ENCODE data around the gene LRFN4. TPM values are rescaled to one million over a fixed set of nuclear protein-coding genes. Genes with fewer than 3 reads are reported as not detected.
A peak's percentile ranks its signal among the peaks of the same experiment; 100 is the strongest.

Gene LRFN4
- total and polyA plus RNA-seq, 2 donors (not counting 3 experiments of a cell fraction or from before 2014, with no cell fraction given) = 22.3 to 37.4 TPM

- H3K4me3 ChIP-seq (replicated peaks in 1 of 3; ENCODE audit: insufficient read depth in 1 of 3, low read depth in 1 of 3, low read length in 3 of 3) = peak overlapping the region; percentile 29 to 59 (median 54)
- H3K36me3 ChIP-seq (ENCODE audit: control insufficient read depth in 2 of 2, extremely low read depth in 1 of 2, insufficient read depth in 2 of 2, low read length in 2 of 2) = no peaks in the 10 kb centered on the region
- H3K27ac ChIP-seq (ENCODE audit: insufficient read depth, low read depth, low read length) = peak overlapping the region; percentile 56
- TSS peak; percentile 95 for BruUV-seq (replicated peaks)
- CTCF ChIA-PET = interaction anchor here (0.6 to 2.3 kb wide), 14 partner anchors 9 to 263 kb away, joined by 3 to 15 read pairs (median 4); partner anchors contain the start of gene RCE1
- peak overlapping the region; percentile 81 for H2AFZ ChIP-seq (ENCODE audit: low read depth, low read length)
- intact Hi-C loops (cut with micrococcal nuclease) (loop anchor here (2.0 kb wide), 3 partner anchors 13 to 119 kb away; partner anchors contain the start of genes C11orf86, PC and RCE1), dilution Hi-C loops (cut with MboI; ENCODE audit: extremely low pct_ligation_motif_present, low sequenced_read_pairs) (no loop called here)
- POLR2A ChIA-PET = interaction anchor here (0.8 to 1.4 kb wide), 4 partner anchors 9 to 15 kb away, joined by 3 to 5 read pairs (median 4); no protein-coding TSS in a partner anchor
- H3K9me1 ChIP-seq (replicated peaks; ENCODE audit: control insufficient read depth, extremely low read depth, insufficient read depth, low read length) = no peaks in the 10 kb centered on the region
- peaks cover 9% of the 10 kb centered on the region for H3K4me1 ChIP-seq (ENCODE audit: control insufficient read depth, extremely low read depth, insufficient read depth, low read length)
- H3K9me3 ChIP-seq (replicated peaks; ENCODE audit: control insufficient read depth, insufficient read depth, low read length) = no peaks in the 10 kb centered on the region
- FAIRE-seq = peak; percentile 92
- peak overlapping the region; percentile 61 for H3K9ac ChIP-seq (replicated peaks; ENCODE audit: extremely low read depth, insufficient read depth, low read length)
- peaks cover 13% of the 10 kb centered on the region for H3K79me2 ChIP-seq (ENCODE audit: control insufficient read depth, insufficient read depth, low read length)
- no peaks in the 10 kb centered on the region for H4K20me1 ChIP-seq (replicated peaks; ENCODE audit: control insufficient read depth, extremely low read depth, insufficient read depth, low read length)
- DNase-seq (ENCODE audit: low read depth, low spot score) = peak; percentile 85
- peak overlapping the region; percentile 68 for H3K4me2 ChIP-seq (ENCODE audit: insufficient read depth, low read length)
- peak; percentile 71 for TF ChIP-seq POLR2A (IDR thresholded peaks at IDR 0.05; ENCODE audit: low read depth, low read length)
- TF ChIP-seq POLR2AphosphoS5 (IDR thresholded peaks at IDR 0.05; ENCODE audit: insufficient read depth, low read depth, low read length) = peak; percentile 77
- no peak for TF ChIP-seq FOS (IDR thresholded peaks at IDR 0.05; ENCODE audit: borderline replicate concordance, insufficient read depth, low read length)
- H3K27me3 ChIP-seq (ENCODE audit: control insufficient read depth in 2 of 2, insufficient read depth in 2 of 2, low read length in 2 of 2) = no peaks in the 10 kb centered on the region
Observed at GRCh38 chr11:66855574-66856495, 1.0 kb upstream of the LRFN4 start.

GRCh38 chr11:66857234-66857926 lies 516 bp downstream of the LRFN4 start:
- FAIRE-seq (no peak), DNase-seq (ENCODE audit: low read depth, low spot score) (no peak)
- peaks cover 13% of the 10 kb centered on the region for H3K79me2 ChIP-seq (ENCODE audit: control insufficient read depth, insufficient read depth, low read length)
- ChIA-PET CTCF (no interaction called here), POLR2A (no interaction called here)
- TSS peak; percentile 30 for BruUV-seq (replicated peaks)
- H3K27me3 ChIP-seq (ENCODE audit: control insufficient read depth in 2 of 2, insufficient read depth in 2 of 2, low read length in 2 of 2) = no peaks in the 10 kb centered on the region
- H3K4me1 ChIP-seq (ENCODE audit: control insufficient read depth, extremely low read depth, insufficient read depth, low read length) = peaks cover 9% of the 10 kb centered on the region
- H3K9me3 ChIP-seq (replicated peaks; ENCODE audit: control insufficient read depth, insufficient read depth, low read length) = no peaks in the 10 kb centered on the region
- peak overlapping the region; percentile 43 to 59 (median 54) for H3K4me3 ChIP-seq (replicated peaks in 1 of 3; ENCODE audit: insufficient read depth in 1 of 3, low read depth in 1 of 3, low read length in 3 of 3)
- no peaks in the 10 kb centered on the region for H3K36me3 ChIP-seq (ENCODE audit: control insufficient read depth in 2 of 2, extremely low read depth in 1 of 2, insufficient read depth in 2 of 2, low read length in 2 of 2)
- peak overlapping the region; percentile 42 for H3K9ac ChIP-seq (replicated peaks; ENCODE audit: extremely low read depth, insufficient read depth, low read length)
- H2AFZ ChIP-seq (ENCODE audit: low read depth, low read length) = peak overlapping the region; percentile 81
- peak overlapping the region; percentile 66 for H3K4me2 ChIP-seq (ENCODE audit: insufficient read depth, low read length)
- intact Hi-C loops (cut with micrococcal nuclease) (loop anchor here (2.0 kb wide), 3 partner anchors 15 to 117 kb away; partner anchors contain the start of genes C11orf86, PC and RCE1), dilution Hi-C loops (cut with MboI; ENCODE audit: extremely low pct_ligation_motif_present, low sequenced_read_pairs) (no loop called here)
- TF ChIP-seq GATA2 (IDR thresholded peaks at IDR 0.05; ENCODE audit: insufficient read depth, insufficient read length, low read depth, low read length) (no peak), EZH2 (IDR thresholded peaks at IDR 0.05; ENCODE audit: borderline replicate concordance, low read depth, low read length, severe bottlenecking) (no peak), JUN (IDR thresholded peaks at IDR 0.05; ENCODE audit: borderline replicate concordance, insufficient read depth, insufficient read length, low read depth) (no peak), POLR2AphosphoS5 (IDR thresholded peaks at IDR 0.05; ENCODE audit: insufficient read depth, low read depth, low read length) (peak; percentile 0)
- H4K20me1 ChIP-seq (replicated peaks; ENCODE audit: control insufficient read depth, extremely low read depth, insufficient read depth, low read length) = no peaks in the 10 kb centered on the region
- H3K9me1 ChIP-seq (replicated peaks; ENCODE audit: control insufficient read depth, extremely low read depth, insufficient read depth, low read length) = no peaks in the 10 kb centered on the region
- peak overlapping the region; percentile 18 for H3K27ac ChIP-seq (ENCODE audit: insufficient read depth, low read depth, low read length)
